Amniotic stem cell (primary cell): ENCODE results near the gene MYO1C.
A peak's percentile ranks its signal among the peaks of the same experiment; 100 is the strongest.

Source experiments
- DNase-seq: peaks from one replicate; lab custom pipeline; 2025; lab: John Stamatoyannopoulos, UW

MYO1C gene

GRCh38 chr17:1484676-1485422 is 7.6 kb downstream of the MYO1C start:
- peak; percentile 30 for DNase-seq

DNA sequence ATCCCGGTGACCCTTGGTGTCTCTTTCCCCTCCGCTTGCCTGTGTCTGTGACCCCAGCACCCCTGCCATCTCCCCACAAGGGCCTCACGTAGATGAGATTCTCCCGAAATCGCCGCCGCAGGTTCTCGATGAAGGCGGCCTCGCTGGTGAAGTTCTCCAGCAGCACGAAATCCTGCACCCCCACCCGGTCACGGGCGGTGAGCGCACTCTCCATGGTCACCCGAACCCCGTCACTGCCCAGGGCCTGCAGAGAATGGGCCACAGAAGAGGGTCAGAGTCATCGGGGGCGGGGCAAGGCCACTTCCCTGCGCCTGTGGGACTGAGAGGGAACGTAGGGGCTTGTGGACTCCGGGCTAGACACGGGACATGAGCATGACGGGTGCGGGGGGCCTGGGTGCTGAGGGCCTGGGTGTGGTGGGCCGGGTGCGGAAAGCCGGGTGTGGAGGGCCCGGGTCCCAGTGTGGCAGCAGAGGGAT is 8.4 kb downstream of the MYO1C start:
- no peak for DNase-seq

DNA sequence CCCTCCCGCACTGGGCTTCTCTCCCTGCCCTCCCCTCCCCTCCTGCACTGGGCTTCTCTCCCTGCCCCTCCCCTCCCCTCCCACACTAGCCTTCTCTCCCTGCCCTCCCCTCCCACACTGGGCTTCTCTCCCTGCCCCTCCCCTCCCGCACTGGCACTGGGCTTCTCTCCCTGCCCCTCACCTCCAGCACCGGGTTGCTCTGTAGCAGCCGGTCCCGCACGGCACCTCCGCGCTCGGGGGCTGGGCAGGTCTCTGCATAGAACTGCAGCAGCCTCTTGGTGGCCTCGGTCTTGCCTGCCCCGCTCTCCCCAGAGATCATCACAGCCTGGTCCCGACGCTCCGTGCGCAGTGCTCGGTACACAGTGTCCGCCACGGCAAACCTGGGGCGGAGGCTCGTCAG is 9.8 kb downstream of the MYO1C start:
- DNase-seq: no peak

DNA sequence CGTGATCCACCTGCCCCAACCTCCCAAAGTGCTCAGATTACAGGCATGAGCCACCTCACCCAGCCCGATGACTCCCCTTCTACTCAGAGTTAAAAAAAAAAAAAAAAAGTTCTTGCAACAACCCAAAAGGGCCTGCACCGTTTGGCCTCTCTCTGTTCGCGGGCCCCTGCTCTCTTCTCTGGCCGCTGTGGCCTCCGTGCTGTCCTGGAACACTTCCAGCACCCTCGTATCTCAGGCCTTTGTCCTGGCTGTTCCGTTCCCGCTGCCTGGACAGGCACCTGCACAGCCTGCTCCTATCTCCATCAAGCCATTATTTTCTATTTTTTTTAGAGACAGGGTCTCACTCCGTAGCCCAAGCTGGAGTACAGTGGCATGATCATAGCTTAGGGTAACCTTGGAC is 10.8 kb downstream of the MYO1C start:
- no peak for DNase-seq

DNA sequence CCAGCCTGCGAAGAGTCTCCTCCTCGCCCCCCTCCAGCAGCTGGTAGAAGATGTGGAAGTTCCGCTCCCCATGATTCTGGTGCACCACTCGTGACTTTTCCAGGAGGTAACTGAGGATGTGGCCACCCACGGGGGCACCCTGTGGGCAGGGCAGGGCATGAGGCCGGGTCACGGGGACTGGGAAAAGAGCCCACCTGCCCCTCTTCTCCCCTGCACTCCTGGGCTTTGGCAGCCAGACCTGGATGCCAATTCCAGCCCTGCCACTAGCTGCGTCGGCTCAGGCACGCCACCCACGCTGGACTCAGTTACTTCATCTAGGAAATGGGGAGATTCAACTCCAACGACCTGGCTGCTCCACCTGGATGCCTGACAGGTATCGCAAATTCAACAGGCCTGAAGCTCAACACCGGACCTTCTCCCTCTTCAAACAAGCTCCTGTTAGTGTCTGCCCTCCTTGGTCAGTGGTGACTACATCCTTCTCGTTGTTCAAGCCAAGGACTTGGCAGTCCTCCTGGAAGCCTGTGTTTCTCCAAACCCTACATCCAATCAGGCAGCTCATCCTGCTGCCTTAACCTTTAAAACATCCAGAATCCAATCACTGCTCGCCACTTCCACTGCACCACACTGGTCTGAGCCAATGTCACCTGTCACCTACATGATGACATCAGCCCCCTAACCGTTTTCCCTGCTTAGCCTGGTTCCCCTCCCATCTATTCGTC is 11.6 kb downstream of the MYO1C start:
- DNase-seq: no peak

DNA sequence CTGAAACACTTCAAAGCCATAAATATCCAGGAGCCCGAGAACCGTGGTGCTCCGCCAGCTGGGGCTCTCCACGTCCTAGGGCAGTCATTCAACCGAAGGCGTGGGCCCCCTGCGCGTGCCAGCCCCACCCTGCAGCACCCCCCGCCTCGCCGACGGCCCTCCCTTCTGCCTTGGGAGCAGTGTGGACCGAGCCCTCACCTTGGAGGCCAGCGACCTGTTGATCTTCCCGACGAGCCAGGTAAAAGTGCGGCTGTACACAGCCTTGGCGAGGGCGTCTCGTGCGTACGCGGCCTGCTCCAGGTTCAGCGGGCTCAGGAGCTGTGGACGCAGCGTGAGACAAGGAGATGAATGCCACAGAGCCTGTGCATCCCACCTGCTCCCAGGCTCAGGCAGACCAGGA is 14.1 kb downstream of the MYO1C start:
- DNase-seq: no peak

GRCh38 chr17:1475321-1475854 is 17.1 kb downstream of the MYO1C start:
- DNase-seq: no peak

DNA sequence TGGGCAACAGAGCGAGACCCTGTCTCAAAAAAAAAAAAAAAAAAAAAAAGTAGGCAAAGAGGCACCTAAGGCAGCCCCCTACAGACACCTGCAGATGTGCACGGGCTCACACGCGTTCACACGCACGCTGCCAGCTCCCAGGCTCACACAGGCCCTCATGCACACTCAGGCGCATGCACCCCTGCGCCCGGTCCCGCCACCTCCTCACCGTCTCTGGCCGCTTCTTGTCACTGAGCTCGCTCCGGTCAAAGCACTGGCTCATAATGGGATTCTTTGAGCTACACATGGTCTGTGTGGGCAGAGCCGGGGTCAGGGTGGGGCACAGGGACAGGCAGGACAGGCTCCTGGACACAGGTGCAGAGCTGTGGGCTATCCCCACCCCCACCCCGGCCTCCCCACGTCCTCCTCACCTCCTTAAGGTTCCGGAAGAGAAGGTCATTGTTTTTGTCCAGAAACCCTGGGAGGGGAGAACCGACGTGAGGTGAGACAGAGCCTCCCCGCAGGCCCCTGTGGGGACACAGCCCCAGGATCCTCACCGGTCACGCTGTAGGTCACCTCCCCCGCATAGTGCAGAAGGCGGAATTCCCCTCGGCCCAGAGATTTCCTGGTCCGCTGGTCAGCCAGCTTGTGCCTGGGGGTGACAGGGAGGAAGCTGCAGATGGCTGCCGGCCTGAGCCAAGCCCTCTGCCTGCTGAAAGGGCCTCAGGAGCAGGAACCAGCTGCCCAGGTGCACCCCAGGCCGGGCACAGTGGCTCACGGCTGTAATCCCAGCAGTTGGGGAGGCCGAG is 17.9 kb downstream of the MYO1C start:
- DNase-seq: no peak

DNA sequence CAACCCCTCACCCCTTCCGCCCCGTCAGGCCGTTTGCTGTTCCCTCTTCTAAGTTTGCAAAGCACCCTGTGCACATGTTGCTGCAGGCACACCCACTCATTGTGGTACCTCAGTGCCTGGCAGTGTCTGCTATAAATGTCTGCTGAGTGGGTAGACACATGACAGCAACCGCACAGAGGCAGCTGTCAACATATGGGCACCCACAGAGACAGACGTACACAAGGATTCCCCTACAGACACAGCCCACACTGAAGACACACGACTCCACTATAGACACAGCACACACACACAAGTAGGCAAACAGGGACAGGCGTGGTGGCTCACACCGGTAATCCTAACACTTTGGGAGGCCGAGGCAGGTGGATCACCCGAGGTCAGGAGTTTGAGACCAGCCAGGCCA is 18.6 kb downstream of the MYO1C start:
- no peak for DNase-seq

GRCh38 chr17:1473170-1473569 is 19.3 kb downstream of the MYO1C start:
- no peak for DNase-seq

DNA sequence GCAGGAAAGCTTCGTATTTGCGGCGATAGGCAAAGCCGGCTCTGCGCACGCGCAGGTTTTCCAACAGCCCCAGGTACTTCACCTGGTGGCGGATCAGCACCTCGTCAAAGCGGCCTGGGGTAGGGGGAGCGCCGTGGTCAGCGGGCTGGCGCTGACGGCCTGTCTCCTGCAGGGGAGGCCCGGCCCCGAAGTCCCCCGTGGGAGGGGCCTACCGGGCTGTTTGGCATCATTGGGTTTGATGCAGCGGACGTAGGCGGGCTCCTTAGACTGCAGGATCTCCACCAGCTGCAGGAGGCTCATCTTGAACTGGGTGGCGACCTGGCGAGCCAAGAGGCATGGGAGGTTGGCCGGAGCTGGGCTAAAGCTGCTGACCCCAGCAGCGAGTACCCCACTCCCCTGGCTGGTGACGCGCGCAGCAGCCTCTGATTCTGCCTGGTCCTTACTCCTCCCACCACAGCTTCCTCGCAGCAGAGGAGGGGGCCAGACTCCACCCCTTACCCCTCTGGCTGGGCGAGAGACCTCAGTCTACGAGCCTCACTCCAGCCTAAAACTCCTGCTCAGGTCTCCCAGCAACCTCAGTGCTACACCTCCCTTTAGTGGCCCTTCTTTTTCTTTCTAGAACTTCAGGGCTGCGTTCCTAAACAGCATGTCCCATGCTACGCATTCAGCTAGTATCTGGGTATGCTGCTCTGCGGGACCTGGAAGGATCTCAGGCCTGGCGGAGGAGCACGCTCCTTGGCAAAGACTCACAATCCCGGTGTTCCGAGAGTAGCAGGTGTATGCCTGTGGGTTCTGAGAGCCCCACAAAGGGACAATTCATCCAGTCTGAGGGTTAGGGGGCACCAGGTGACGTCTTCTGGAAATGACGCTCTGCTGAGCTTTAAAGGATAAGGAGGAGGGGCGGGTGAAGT is 20.3 kb downstream of the MYO1C start:
- DNase-seq: no peak

- DNase-seq: no peak
These were observed 21.0 kb downstream of the MYO1C start for GRCh38 chr17:1471490-1471889.

GRCh38 chr17:1470755-1471462 is 21.6 kb downstream of the MYO1C start:
- DNase-seq: no peak

GRCh38 chr17:1470071-1470754 is 22.3 kb downstream of the MYO1C start:
- DNase-seq: no peak

- DNase-seq: no peak
These were observed 23.1 kb downstream of the MYO1C start for GRCh38 chr17:1469231-1469852.

- DNase-seq: no peak
These were observed 24.5 kb downstream of the MYO1C start for GRCh38 chr17:1467898-1468492.

GRCh38 chr17:1467258-1467657 is 25.2 kb downstream of the MYO1C start:
- DNase-seq: no peak

GRCh38 chr17:1464186-1464585 is 28.3 kb downstream of the MYO1C start:
- no peak for DNase-seq
